ENCODE data around the gene ELMO1. TPM values are rescaled to one million over a fixed set of nuclear protein-coding genes. Genes with fewer than 3 reads are reported as not detected.
A peak's percentile ranks its signal among the peaks of the same experiment; 100 is the strongest.

Gene ELMO1
- total RNA-seq, 1 experiment from 2014 or later = 7.8 TPM

DNA sequence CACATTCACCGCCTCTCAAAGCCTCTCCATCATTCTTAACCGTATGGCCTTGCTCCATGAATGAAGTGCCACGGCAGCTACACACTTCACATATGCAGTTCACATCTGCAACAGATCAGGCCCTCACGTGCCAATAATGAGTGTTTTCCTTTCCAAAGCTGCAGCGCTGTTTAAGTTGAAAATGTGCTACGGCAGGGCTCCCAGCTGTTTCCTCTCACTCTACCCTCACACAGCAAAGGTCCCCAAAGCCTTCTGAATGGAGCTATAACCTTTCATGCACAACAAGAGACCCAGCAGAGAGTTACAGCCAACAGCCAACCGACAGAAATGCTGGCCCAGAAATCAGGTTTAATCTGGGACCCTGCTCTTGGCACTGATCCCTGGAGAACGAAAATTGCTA is 236.1 kb downstream of the ELMO1 start:
- no peak overlapping the region for H3K18ac ChIP-seq (ENCODE audit: insufficient read length, low read depth, low read length)
- peak overlapping the region in 2 of 3 experiments; percentile 46 to 82; a peak in 3 of 7 replicates for H3K27ac Mint-ChIP-seq
- H3K23ac ChIP-seq (ENCODE audit: insufficient read length, low read depth, low read length) = no peak overlapping the region
- H3K4me1 ChIP-seq (ENCODE audit: insufficient read depth, low read length) = peaks cover 9% of the 10 kb centered on the region; the same call in 1 of the 2 replicates
- no peak overlapping the region for H2AK5ac ChIP-seq (ENCODE audit: insufficient read length, low read length)
- H3K9me3 ChIP-seq (ENCODE audit: control insufficient read depth, low read depth, low read length) = no peaks in the 10 kb centered on the region
- no peak overlapping the region for H2BK15ac ChIP-seq (ENCODE audit: low read depth, low read length)
- H3K56ac ChIP-seq (ENCODE audit: insufficient read length, low read depth, low read length) = no peak overlapping the region
- no CpG with 5 or more reads among the region's 8 CpGs for WGBS (ENCODE audit: extremely low coverage, insufficient read length, low lambda C conversion rate)
- H4K8ac ChIP-seq (replicated peaks; ENCODE audit: insufficient read length, low read depth, low read length) = no peak overlapping the region
- H2BK120ac ChIP-seq (ENCODE audit: low read depth, low read length, poor library complexity, severe bottlenecking) = no peak overlapping the region
- no peaks in the 10 kb centered on the region for H3K27me3 ChIP-seq (ENCODE audit: insufficient read depth, low read length)
- H3K9me3 Mint-ChIP-seq = no peaks in the 10 kb centered on the region
- no peak overlapping the region for H4K91ac ChIP-seq (ENCODE audit: insufficient read length, low read depth, low read length)
- no peaks in the 10 kb centered on the region for H4K20me1 ChIP-seq (ENCODE audit: control insufficient read depth, insufficient read depth, insufficient read length)
- H3K79me2 ChIP-seq (ENCODE audit: insufficient read depth, low read length) = no peaks in the 10 kb centered on the region
- H3K4me2 ChIP-seq (ENCODE audit: insufficient read depth, insufficient read length, low read length) = no peak overlapping the region
- H3K23me2 ChIP-seq (ENCODE audit: insufficient read length, low read depth, low read length, poor library complexity, severe bottlenecking) = no peaks in the 10 kb centered on the region
- no peak overlapping the region for H4K5ac ChIP-seq (ENCODE audit: insufficient read length, low read depth, low read length)
- H3T11ph ChIP-seq (ENCODE audit: low read length) = no peak overlapping the region
- no peaks in the 10 kb centered on the region for H3K27me3 Mint-ChIP-seq (ENCODE audit: low read depth)
- DNase-seq = no peak
- H3K36me3 Mint-ChIP-seq (ENCODE audit: insufficient read depth in 1 of 3, low read depth in 3 of 3) = peaks cover 0 to 5% (median 2%) of the 10 kb centered on the region in 3 experiments; a peak in 1 of 7 replicates
- no peak for TF ChIP-seq CTCF (conservative IDR thresholded peaks at IDR 0.05)
- no peak overlapping the region for H3K9ac ChIP-seq (ENCODE audit: extremely low read depth, insufficient read length, low read length)
- no peak overlapping the region for H3K4ac ChIP-seq (ENCODE audit: low read depth, low read length)
- H3K4me1 Mint-ChIP-seq = peaks cover 28 to 32% of the 10 kb centered on the region in 2 experiments
- no peak overlapping the region for H2BK12ac ChIP-seq (ENCODE audit: insufficient read length, low read depth, low read length)
- H3K4me3 Mint-ChIP-seq = no peak overlapping the region
- H3K27ac ChIP-seq (ENCODE audit: insufficient read length, low read depth, low read length) = no peak overlapping the region
- H3K14ac ChIP-seq (ENCODE audit: insufficient read depth, low read length) = no peak overlapping the region
- no peak overlapping the region for H2BK5ac ChIP-seq (ENCODE audit: insufficient read length, low read length)
- H3K79me1 ChIP-seq (ENCODE audit: insufficient read depth, low read depth, low read length, poor library complexity, severe bottlenecking) = no peaks in the 10 kb centered on the region
- no peak overlapping the region for H2BK20ac ChIP-seq (ENCODE audit: low read depth, low read length, poor library complexity, severe bottlenecking)
- H2AFZ ChIP-seq (ENCODE audit: low read length) = no peak overlapping the region
